Mesodermal cell (in vitro differentiated cells): ENCODE data around the gene COLGALT1.

ENCODE experiments used
- H3K27ac ChIP-seq: 2 replicates; pipeline ENCODE4 v1.7.0; 2013; ENCODE audit warnings: mild to moderate bottlenecking, low read depth, low read length, moderate library complexity; ENCODE audit not compliant: severe bottlenecking
- H3K36me3 ChIP-seq: 2 replicates; pipeline ENCODE4 v1.7.1; 2013; ENCODE audit warnings: mild to moderate bottlenecking, low read length, moderate library complexity; ENCODE audit not compliant: control insufficient read depth, insufficient read depth
- H3K4me1 ChIP-seq: one replicate; pipeline ENCODE4 v1.7.1; 2013; ENCODE audit warnings: mild to moderate bottlenecking, low read length; ENCODE audit not compliant: insufficient read depth, control insufficient read depth, poor library complexity, severe bottlenecking
- H3K4me3 ChIP-seq: 2 replicates; pipeline ENCODE4 v1.7.0; 2013; ENCODE audit warnings: low read length, control low read depth, mild to moderate bottlenecking; ENCODE audit not compliant: insufficient read depth, poor library complexity, severe bottlenecking; ENCODE audit errors: extremely low read depth
- H3K9me3 ChIP-seq: 2 replicates; pipeline ENCODE4 v1.7.1; 2013; ENCODE audit warnings: mild to moderate bottlenecking, low read length, moderate library complexity; ENCODE audit not compliant: control insufficient read depth
- WGBS, 2 experiments: methylation state at CpG; one replicate each; pipeline ENCODE4 v1.1.5; 2013; ENCODE audit warnings: missing lambda C conversion rate in 2 of 2; ENCODE audit not compliant: insufficient coverage in 2 of 2; 5-methylcytosine and 5-hydroxymethylcytosine counted together

The COLGALT1 gene

DNA sequence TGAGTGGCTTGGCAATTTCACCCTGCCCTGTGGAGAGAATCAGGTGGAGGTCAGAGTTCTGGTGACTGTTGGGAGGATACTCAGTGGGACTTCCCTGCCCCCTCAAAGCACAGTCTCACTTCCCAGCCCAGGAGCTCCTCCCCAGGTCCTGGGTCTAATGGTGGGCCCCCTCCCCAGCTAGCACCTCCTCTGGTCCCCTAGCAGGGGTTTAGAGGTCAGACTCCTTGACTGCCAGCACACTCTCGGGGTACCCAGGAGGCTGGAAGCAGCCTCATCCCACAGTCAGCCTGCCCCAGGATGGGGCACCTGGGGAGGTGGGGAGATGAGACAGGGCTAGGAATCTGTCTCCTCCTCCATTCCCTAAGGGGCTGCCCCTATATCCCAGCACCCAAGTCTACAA lies 65.2 kb downstream of the COLGALT1 start:
- Histone ChIP-seq H3K27ac (no peak overlapping the region), H3K4me3 (no peak overlapping the region), H3K9me3 (peaks cover 8% of the 10 kb centered on the region), H3K4me1 (peaks cover 7% of the 10 kb centered on the region), H3K36me3 (no peaks in the 10 kb centered on the region)
- no CpG with 5 or more reads among the region's 1 CpG for WGBS, 2 experiments

DNA sequence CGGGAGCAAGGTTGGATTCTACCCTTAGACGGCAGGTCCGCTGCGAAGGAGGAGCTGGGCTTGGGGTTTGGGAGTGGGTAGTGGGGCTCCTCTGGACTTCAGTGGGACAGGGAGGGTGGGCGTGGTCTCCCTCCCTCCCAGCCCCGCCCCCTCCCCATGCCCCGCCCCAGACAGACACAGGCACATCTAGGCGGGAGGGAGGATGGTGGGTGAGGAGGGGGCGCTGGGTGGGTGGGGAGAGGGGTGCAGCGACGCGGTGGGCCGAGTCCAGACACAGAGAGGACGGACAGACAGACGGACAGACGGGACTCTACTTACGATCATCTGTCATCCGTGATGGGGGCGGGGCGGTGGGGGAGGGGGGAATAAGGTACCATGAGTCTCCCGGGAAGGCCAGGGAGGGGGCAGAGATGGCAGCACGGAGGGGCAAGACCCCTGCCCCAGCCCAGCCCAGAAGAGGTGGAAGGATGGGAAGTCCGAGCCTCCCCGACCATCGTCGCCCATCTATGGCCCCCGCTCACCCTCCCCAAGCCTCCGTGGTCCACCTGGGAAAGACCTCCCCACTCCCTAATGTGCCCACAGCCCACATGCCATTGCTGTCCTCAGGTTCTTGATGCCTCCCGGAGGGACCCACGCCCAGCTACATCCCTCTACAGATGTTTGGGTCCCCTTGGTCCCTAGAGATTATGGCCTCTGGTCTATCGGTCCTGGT lies 67.9 kb downstream of the COLGALT1 start:
- Histone ChIP-seq H3K9me3 (peaks cover 8% of the 10 kb centered on the region), H3K36me3 (no peaks in the 10 kb centered on the region), H3K27ac (no peak overlapping the region), H3K4me3 (no peak overlapping the region), H3K4me1 (no peaks in the 10 kb centered on the region)
- 91 to 92% methylated on average over 12 to 18 of the region's 31 CpGs for WGBS, 2 experiments

DNA sequence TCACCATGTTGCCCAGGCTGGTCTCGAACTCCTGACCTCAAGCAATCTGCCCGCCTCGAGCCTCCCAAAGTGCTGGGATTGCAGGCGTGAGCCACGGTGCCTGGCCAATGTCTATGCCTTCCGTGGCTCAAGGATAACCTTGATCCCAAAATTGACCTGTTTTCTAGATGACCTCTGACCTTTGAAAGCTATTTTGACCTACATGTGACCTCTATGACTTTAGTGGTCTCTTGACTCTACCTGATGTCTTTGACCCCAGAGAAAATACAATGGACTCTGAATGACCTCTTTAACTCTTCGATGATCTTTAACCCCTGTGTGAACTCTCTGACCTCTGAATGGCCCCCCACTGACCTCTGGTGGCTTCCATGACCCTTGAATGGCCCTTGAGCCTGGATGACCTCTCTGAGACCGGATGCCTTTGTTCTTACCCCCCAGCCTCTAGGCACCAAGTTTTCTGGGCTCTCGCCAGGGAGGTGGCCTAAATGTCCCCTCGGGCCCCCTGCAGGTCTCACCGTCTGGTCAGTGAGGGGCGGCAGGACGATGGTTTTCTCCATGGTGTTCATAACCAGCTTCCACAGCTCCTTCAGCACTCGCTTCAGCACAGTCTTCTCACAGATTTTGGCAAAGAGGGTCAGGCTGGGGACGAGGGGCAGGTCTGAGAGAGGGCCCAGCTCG lies 69.0 kb downstream of the COLGALT1 start:
- Histone ChIP-seq H3K36me3 (no peaks in the 10 kb centered on the region), H3K9me3 (peaks cover 8% of the 10 kb centered on the region), H3K4me1 (no peaks in the 10 kb centered on the region), H3K4me3 (no peak overlapping the region), H3K27ac (no peak overlapping the region)
- WGBS, 2 experiments = 93% methylated on average over 12 to 14 of the region's 16 CpGs

DNA sequence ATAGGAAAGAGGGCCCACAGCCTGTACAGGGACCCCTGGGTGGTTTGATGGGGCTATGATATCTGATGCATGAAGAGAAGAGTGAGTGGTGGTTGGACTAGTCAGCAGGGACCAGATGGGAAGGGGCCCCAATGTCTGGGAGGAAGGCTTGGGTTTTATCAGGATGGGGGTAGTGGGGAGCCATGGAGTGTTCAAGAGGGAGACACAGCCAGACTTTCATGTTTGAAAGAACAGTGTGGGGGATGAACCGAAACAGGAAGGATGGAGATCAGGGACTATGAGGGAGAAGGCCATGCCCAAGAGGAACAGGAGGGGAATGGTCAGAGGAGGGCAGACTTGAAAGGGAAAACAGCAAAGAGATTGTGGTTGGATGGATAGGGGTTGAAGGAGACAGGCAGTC lies 69.6 kb downstream of the COLGALT1 start:
- H3K4me3 ChIP-seq = no peak overlapping the region
- WGBS, 2 experiments = 86 to 100% methylated on average over 1 of the region's 1 CpG

DNA sequence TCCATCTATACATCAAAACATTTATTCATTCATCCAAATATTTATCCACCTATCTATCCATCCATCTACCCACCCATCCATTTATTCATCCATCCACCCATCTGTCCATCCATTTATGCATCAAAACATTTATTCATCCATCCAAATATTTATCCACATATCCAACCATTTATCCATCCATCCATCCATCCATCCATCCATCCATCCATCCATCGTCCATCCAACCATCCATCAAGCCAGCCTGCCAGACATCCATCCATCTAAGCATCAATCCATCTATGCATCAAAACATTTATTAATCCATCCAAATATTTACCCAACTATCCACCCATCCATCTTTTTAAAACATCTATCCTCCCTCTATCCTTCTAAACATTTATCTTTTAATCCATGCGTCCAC lies 70.5 kb downstream of the COLGALT1 start:
- Histone ChIP-seq H3K4me1 (no peaks in the 10 kb centered on the region), H3K36me3 (no peaks in the 10 kb centered on the region), H3K27ac (no peak overlapping the region), H3K4me3 (no peak overlapping the region), H3K9me3 (peaks cover 8% of the 10 kb centered on the region)
- WGBS, 2 experiments = 90 to 95% methylated on average over 2 of the region's 2 CpGs

More for the DNA sequence above, 69.6 kb downstream of the COLGALT1 start:
- Histone ChIP-seq H3K4me1 (no peaks in the 10 kb centered on the region), H3K27ac (no peak overlapping the region), H3K9me3 (peaks cover 8% of the 10 kb centered on the region), H3K36me3 (no peaks in the 10 kb centered on the region)

DNA sequence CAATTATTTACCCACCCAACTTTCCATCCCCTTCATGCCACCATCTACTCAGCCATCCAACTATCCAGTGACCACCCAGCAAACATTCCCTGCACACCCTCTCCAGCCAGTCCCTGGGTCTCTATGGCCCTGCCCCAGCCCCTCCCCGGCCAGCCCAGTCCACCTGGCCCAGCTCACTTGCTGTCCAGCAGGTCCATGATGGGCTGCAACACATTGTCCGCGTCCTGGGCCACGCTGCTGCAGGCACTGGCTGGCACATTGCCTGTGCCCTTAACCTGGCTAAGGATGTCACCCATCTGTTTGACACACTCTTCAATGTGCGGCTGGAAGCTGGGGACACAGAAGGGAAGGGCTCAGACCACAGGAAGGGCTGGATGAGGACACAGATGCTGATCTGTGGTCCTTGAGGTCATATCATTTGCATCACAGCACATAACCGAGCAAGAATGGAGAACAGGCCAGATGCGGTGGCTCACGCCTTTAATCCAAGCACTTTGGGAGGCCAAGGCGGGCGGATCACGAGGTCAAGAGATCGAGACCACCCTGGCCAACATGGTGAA lies 71.1 kb downstream of the COLGALT1 start:
- H3K4me3 ChIP-seq = no peak overlapping the region
- no peaks in the 10 kb centered on the region for H3K36me3 ChIP-seq
- peaks cover 7% of the 10 kb centered on the region for H3K9me3 ChIP-seq
- no peaks in the 10 kb centered on the region for H3K4me1 ChIP-seq
- H3K27ac ChIP-seq = no peak overlapping the region
- WGBS, 2 experiments = 86 to 93% methylated on average over 9 of the region's 12 CpGs

DNA sequence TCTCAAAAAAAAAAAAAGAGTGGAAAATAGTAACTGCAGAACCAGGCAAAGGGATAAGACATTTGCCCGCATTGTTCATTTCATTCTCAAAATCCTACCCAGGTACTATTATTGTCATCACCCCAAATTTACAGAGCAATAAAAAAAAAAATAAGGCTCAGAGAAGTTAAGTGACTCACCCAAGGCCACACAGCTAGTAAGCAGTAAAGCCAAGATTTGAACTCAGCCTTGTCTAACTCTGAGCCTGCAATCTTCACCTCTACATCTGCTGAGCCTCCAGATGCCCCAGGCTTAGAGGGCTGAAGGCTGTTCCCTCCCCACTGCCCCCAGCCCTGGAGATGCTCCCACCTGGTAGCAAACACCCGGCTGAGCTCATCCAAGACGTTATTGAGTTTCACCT lies 71.7 kb downstream of the COLGALT1 start:
- Histone ChIP-seq H3K27ac (no peak overlapping the region), H3K9me3 (peaks cover 1% of the 10 kb centered on the region), H3K4me3 (no peak overlapping the region), H3K4me1 (no peaks in the 10 kb centered on the region), H3K36me3 (no peaks in the 10 kb centered on the region)
- WGBS, 2 experiments = 93 to 100% methylated on average over 2 of the region's 3 CpGs

DNA sequence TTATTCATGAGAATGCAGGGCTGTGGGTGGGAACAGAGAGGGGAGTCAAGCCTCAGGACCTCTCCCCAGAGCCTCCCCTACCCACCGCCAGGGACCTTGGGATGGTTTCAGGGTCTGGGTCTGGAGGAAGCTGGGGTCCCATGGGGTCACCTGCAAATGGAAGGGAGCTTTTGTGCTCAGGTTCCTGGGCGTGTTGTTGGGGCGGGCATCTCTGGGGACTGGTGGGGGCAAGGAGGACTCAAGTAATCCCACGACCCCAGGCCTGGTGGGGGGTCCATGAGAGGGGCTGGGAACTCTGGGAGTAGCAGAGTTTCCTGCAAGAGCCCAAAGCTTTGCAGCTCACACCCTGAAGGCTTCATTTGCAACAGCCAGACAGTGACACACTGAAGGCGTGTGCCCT lies 72.5 kb downstream of the COLGALT1 start:
- H3K4me3 ChIP-seq = no peak overlapping the region
- H3K9me3 ChIP-seq = no peaks in the 10 kb centered on the region
- H3K4me1 ChIP-seq = no peaks in the 10 kb centered on the region
- H3K36me3 ChIP-seq = no peaks in the 10 kb centered on the region
- 95 to 100% methylated on average over 1 to 3 of the region's 5 CpGs for WGBS, 2 experiments
- H3K27ac ChIP-seq = no peak overlapping the region

DNA sequence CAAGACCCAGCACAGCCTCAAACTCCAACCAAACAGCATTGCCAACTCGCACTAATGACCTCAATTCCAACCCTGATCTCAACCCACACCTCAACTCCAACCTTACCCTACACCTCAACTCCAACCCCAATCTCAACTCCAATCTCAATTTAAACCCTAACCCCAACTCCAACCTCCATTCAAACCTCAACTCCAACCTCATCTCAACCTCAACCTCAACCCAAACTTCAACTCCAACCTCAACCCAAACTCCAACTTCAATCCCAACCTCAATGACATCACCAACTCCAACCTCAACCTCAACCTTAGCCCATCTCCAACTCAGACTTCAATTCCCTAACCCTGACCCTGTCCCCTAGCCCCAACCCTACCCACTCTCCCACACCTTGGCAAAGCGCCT lies 74.3 kb downstream of the COLGALT1 start:
- 86 to 100% methylated on average over 1 to 2 of the region's 2 CpGs for WGBS, 2 experiments
- Histone ChIP-seq H3K9me3 (no peaks in the 10 kb centered on the region), H3K36me3 (no peaks in the 10 kb centered on the region), H3K27ac (no peak overlapping the region), H3K4me1 (no peaks in the 10 kb centered on the region), H3K4me3 (no peak overlapping the region)

DNA sequence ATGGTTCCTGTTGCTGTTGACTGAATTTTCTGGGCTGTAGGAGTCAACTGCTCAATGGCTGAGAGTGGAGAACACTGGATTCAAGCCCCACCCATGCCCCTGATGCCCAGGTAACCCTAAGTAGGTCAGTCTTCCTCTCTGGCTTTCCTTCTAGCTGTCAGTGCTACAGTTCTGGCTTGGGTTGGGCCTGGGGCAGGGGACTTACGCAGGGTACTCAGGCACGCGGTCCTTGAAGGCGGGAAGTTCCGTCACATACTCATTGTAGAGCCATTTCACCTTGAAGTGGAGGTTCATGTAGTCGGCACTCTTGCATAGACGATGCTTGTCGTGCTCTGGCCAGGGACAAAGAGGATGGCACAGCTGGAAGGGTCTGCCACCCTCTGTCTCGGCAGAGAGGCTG lies 77.1 kb downstream of the COLGALT1 start:
- Histone ChIP-seq H3K9me3 (no peaks in the 10 kb centered on the region), H3K4me3 (no peak overlapping the region), H3K27ac (no peak overlapping the region), H3K36me3 (no peaks in the 10 kb centered on the region), H3K4me1 (no peaks in the 10 kb centered on the region)
- WGBS, 2 experiments = 96% methylated on average over 9 of the region's 9 CpGs
